HepG2 (cell line): ENCODE results near the gene SMURF2. TPM values are rescaled to one million over a fixed set of nuclear protein-coding genes. Genes with fewer than 3 reads are reported as not detected.
"Not testable (repeated sequence)": the region's sequence is repeated elsewhere in the genome, so short reads cannot be mapped to it uniquely, and the experiment has no call there.

Experiments
- ATAC-seq: fragments of 200-7000 bp; cut with Tn5 transposase; 3 replicates; pipeline ENCODE4 v1.9.1; 2020; ENCODE audit warnings: mild to moderate bottlenecking, moderate library complexity
- BruUV-seq: library from RNA; stranded (reverse); fragments of 400-500 nt; replicated peaks from 2 replicates; lab custom pipeline; 2021; lab: Mats Ljungman, UMichigan
- CTCF ChIA-PET: fragments of 300-600 bp; formaldehyde crosslinking; extraction: SDS; loops from one replicate; lab custom pipeline; 2021; ENCODE audit warnings: low total read pairs, inconsistent platforms, low intra/inter-chr PET ratio; lab: Yijun Ruan, JAX
- POLR2A ChIA-PET: fragments of 350-600 bp; sonication (Branson Sonifier 250); formaldehyde crosslinking; loops from one replicate; lab custom pipeline; 2020; ENCODE audit warnings: antibody characterized with exemption, inconsistent platforms; lab: Yijun Ruan, JAX
- DNase-seq: peaks from one replicate; pipeline ENCODE4 v3.0.0-alpha.2; 2015; ENCODE audit warnings: low spot score
- FAIRE-seq: peaks from 3 replicates; lab custom pipeline; 2011; peaks lifted over from hg19 to GRCh38; lab: Jason Lieb, UNC
- H2AFZ ChIP-seq: one replicate; pipeline ENCODE4 v1.6.1; 2011; ENCODE audit warnings: low read length, inconsistent platforms
- H3K27ac ChIP-seq: fragments of 300-600 bp; 3 replicates; pipeline ENCODE4 v1.8.0; 2011; ENCODE audit warnings: mixed run types, mild to moderate bottlenecking, mixed read lengths, low read length, inconsistent platforms; ENCODE audit not compliant: insufficient read depth; ENCODE audit errors: extremely low read length
- H3K27me3 ChIP-seq, 2 experiments: fragments of 200-600 bp in 1 of 2; 2 replicates in 1 of 2; 3 replicates in 1 of 2; pipeline versions ENCODE4 v1.6.0 to v1.8.0; 2011; ENCODE audit warnings: low read length in 2 of 2, mild to moderate bottlenecking in 2 of 2, moderate library complexity in 2 of 2, inconsistent platforms in 1 of 2; ENCODE audit not compliant: insufficient read depth in 2 of 2, control insufficient read depth in 1 of 2
- H3K36me3 ChIP-seq, 2 experiments: fragments of 200-600 bp in 1 of 2; replicated peaks in 1 of 2; 2 replicates in 1 of 2; 3 replicates in 1 of 2; pipeline versions ENCODE4 v1.5.1 to v1.8.0; 2011; ENCODE audit warnings: low read length in 2 of 2, inconsistent platforms in 1 of 2; ENCODE audit not compliant: insufficient read depth in 2 of 2, control insufficient read depth in 1 of 2
- H3K4me1 ChIP-seq: 2 replicates; pipeline ENCODE4 v1.5.1; 2012; ENCODE audit warnings: low read length, inconsistent platforms; ENCODE audit not compliant: insufficient read depth
- H3K4me2 ChIP-seq: 2 replicates; pipeline ENCODE4 v1.6.0; 2011; ENCODE audit warnings: low read depth, low read length, inconsistent platforms
- H3K4me3 ChIP-seq, 3 experiments: fragments of 200-600 bp in 1 of 3; sonication (generic), shearing (Covaris generic) in 1 of 3; replicated peaks in 1 of 3; 2 replicates each; pipeline ENCODE4 v1.5.1; 2011 to 2016; ENCODE audit warnings: low read length in 3 of 3, inconsistent platforms in 2 of 3, low read depth in 2 of 3, mild to moderate bottlenecking in 2 of 3, control low read depth in 1 of 3, mixed read lengths in 1 of 3; ENCODE audit not compliant: insufficient read depth in 1 of 3
- H3K79me2 ChIP-seq: one replicate; pipeline ENCODE4 v1.6.1; 2011; ENCODE audit warnings: low read length, inconsistent platforms; ENCODE audit not compliant: insufficient read depth
- H3K9ac ChIP-seq: 2 replicates; pipeline ENCODE4 v1.6.0; 2011; ENCODE audit warnings: mild to moderate bottlenecking, low read depth, low read length, inconsistent platforms; ENCODE audit not compliant: insufficient read depth
- H3K9me3 ChIP-seq: 2 replicates; pipeline ENCODE4 v1.5.1; 2012; ENCODE audit warnings: mild to moderate bottlenecking, low read length
- H4K20me1 ChIP-seq: 2 replicates; pipeline ENCODE4 v1.6.0; 2011; ENCODE audit warnings: inconsistent platforms, mild to moderate bottlenecking, low read length, moderate library complexity; ENCODE audit not compliant: insufficient read depth
- ADNP ChIP-seq: sonication (generic); formaldehyde crosslinking; IDR thresholded peaks from 2 replicates; pipeline ENCODE4 v1.4.0; 2020; ENCODE audit warnings: missing genetic modification reagents
- ARID5B ChIP-seq: IDR thresholded peaks from 2 replicates; pipeline ENCODE4 v1.4.0; 2020; ENCODE audit warnings: mild to moderate bottlenecking, missing genetic modification reagents
- FOSL1 ChIP-seq: sonication (generic); formaldehyde crosslinking; IDR thresholded peaks from 2 replicates; pipeline ENCODE4 v1.9.0; 2021; ENCODE audit warnings: missing genetic modification reagents, borderline replicate concordance
- FOSL2 ChIP-seq: sonication (generic); formaldehyde crosslinking; IDR thresholded peaks from 2 replicates; pipeline ENCODE4 v1.4.0; 2020; ENCODE audit warnings: missing genetic modification reagents
- HMG20A ChIP-seq: IDR thresholded peaks from 2 replicates; pipeline ENCODE4 v1.6.1; 2016; ENCODE audit warnings: borderline replicate concordance
- HNF4A ChIP-seq: sonication (generic); formaldehyde crosslinking; IDR thresholded peaks from 2 replicates; pipeline ENCODE4 v1.4.0; 2020; ENCODE audit warnings: missing genetic modification reagents
- HNF4G ChIP-seq, 2 experiments: sonication (generic) in 1 of 2; formaldehyde crosslinking in 1 of 2; IDR thresholded peaks; 2 replicates each; pipeline versions ENCODE4 v1.4.0 to v1.6.1; 2011 to 2020; ENCODE audit warnings: borderline replicate concordance in 2 of 2, low read depth in 2 of 2, mild to moderate bottlenecking in 2 of 2, low read length in 1 of 2, missing genetic modification reagents in 1 of 2, moderate library complexity in 1 of 2
- JUND ChIP-seq: sonication (generic); formaldehyde crosslinking; IDR thresholded peaks from 2 replicates; pipeline ENCODE4 v1.8.0; 2022; ENCODE audit warnings: mild to moderate bottlenecking, missing genetic modification reagents
- NR2F1 ChIP-seq, 2 experiments: fragments of 450-650 bp in 1 of 2; formaldehyde crosslinking in 1 of 2; IDR thresholded peaks; 2 replicates each; pipeline versions ENCODE4 v1.5.0 to v1.6.1; 2016 to 2020; ENCODE audit warnings: mild to moderate bottlenecking in 1 of 2, missing compliant biosample characterization in 1 of 2, missing genetic modification reagents in 1 of 2, moderate library complexity in 1 of 2
- NR2F6 ChIP-seq, 2 experiments: IDR thresholded peaks; 2 replicates each; pipeline ENCODE4 v1.6.1; 2016; ENCODE audit warnings: antibody characterized with exemption in 1 of 2, mild to moderate bottlenecking in 1 of 2
- RARA ChIP-seq: IDR thresholded peaks from 2 replicates; pipeline ENCODE4 v1.6.1; 2016; ENCODE audit warnings: missing genetic modification reagents, missing compliant biosample characterization
- RXRA ChIP-seq: sonication (generic); formaldehyde crosslinking; IDR thresholded peaks from 2 replicates; pipeline ENCODE4 v1.5.1; 2020; ENCODE audit warnings: missing genetic modification reagents
- TEAD3 ChIP-seq: optimal IDR thresholded peaks from 2 replicates; pipeline ENCODE3; 2016; ENCODE audit warnings: borderline replicate concordance
- ZBTB3 ChIP-seq: sonication (generic); formaldehyde crosslinking; IDR thresholded peaks from 2 replicates; pipeline ENCODE4 v1.4.0; 2020; ENCODE audit warnings: low read depth, mild to moderate bottlenecking, moderate library complexity, missing genetic modification reagents, borderline replicate concordance
- ZMYM2 ChIP-seq: sonication (generic); formaldehyde crosslinking; IDR thresholded peaks from 2 replicates; pipeline ENCODE4 v1.8.0; 2022; ENCODE audit warnings: mild to moderate bottlenecking, missing genetic modification reagents
- ZNF121 ChIP-seq: sonication (generic); formaldehyde crosslinking; IDR thresholded peaks from 2 replicates; pipeline ENCODE4 v1.5.0; 2020; ENCODE audit warnings: mild to moderate bottlenecking, missing genetic modification reagents
- ZNF652 ChIP-seq: IDR thresholded peaks from 2 replicates; pipeline ENCODE4 v1.6.1; 2016; ENCODE audit warnings: low read depth, borderline replicate concordance
- WGBS: methylation state at CpG from one replicate; pipeline ENCODE4 v1.1.6; 2017; ENCODE audit warnings: low lambda C conversion rate; 5-methylcytosine and 5-hydroxymethylcytosine counted together
- in situ Hi-C: cut with HindIII; loops from 2 replicates; pipeline ENCODE4 v1.10.0; 2017; ENCODE audit warnings: low pct_unique_long_range_greater_than_20kb; ENCODE audit not compliant: extremely low pct_ligation_motif_present
- intact Hi-C: fragments of 100-400 bp; cut with micrococcal nuclease; formaldehyde crosslinking; loops from one replicate; pipeline ENCODE4 v1.10.0; 2022; ENCODE audit not compliant: unreplicated experiment
- polyA plus RNA-seq, 8 experiments: library from polyadenylated mRNA; depleted of rRNA in 3 of 8; stranded (reverse) in 7 of 8; unstranded in 1 of 8; fragments of >200 nt; fragmentation: Illumina TruSeq in 4 of 8; extraction: Trizol in 4 of 8; gene quantifications; 2 replicates each; pipeline versions ENCODE4 v1.2.1 to v1.2.3, GENCODE V29; 2011 to 2016; ENCODE audit warnings: low read depth in 4 of 8, missing spikeins in 1 of 8, mixed read lengths in 1 of 8; ENCODE audit not compliant: insufficient read depth in 1 of 8
- total RNA-seq, 5 experiments: library from RNA; depleted of rRNA; stranded (reverse); fragments of >200 nt; fragmentation: Illumina TruSeq; extraction: Trizol; gene quantifications; 2 replicates each; pipeline ENCODE4 v1.2.3, GENCODE V29; 2016; ENCODE audit warnings: low read depth in 1 of 5

SMURF2 gene
- total and polyA plus RNA-seq, 2 of the 13 experiments (the other 11 are each of a cell fraction or from before 2014, with no cell fraction given): 14.9 to 24.3 TPM

GRCh38 chr17:64667807-64668721 is 6.0 kb upstream of the SMURF2 start:
- H3K79me2 ChIP-seq; CTCF ChIA-PET; H3K9ac ChIP-seq; in situ Hi-C loops; H3K4me3 ChIP-seq; H3K27me3 ChIP-seq; H2AFZ ChIP-seq; H3K36me3 ChIP-seq; POLR2A ChIA-PET; BruUV-seq; H3K27ac ChIP-seq; H3K9me3 ChIP-seq; FAIRE-seq; H4K20me1 ChIP-seq; TF ChIP-seq HNF4G (CRISPR knock-in tag; IDR thresholded peaks at IDR 0.05; ENCODE audit: borderline replicate concordance, low read depth): not testable (repeated sequence)
- TF ChIP-seq FOSL1 (0 out of 2 replicates have a peak, but pooled peaks have one; percentile 18), TEAD3 (peak; percentile 66), ZNF652 (CRISPR knock-in tag) (peak; percentile 60; the same call in 1 of the 2 replicates), FOSL2 (peak; percentile 75), JUND (CRISPR knock-in tag) (peak; percentile 31; the same call in 1 of the 2 replicates), HMG20A (peak; percentile 32; the same call in 1 of the 2 replicates), ARID5B (CRISPR knock-in tag) (peak; percentile 13; the same call in 1 of the 2 replicates), NR2F1 (CRISPR knock-in tag; IDR thresholded peaks at IDR 0.05) (peak in 1 of 2 experiments; percentile 37; a peak in 1 of 4 replicates), ADNP (CRISPR knock-in tag) (peak; percentile 28; the same call in 1 of the 2 replicates), HNF4A (peak; percentile 44), RARA (CRISPR knock-in tag) (0 out of 2 replicates have a peak, but pooled peaks have one; percentile 21), HNF4G (IDR thresholded peaks at IDR 0.05; ENCODE audit: borderline replicate concordance, low read depth, low read length) (peak; percentile 19; the same call in 1 of the 2 replicates), NR2F6 (IDR thresholded peaks at IDR 0.05) (peak; percentile 45), NR2F6 (CRISPR knock-in tag; IDR thresholded peaks at IDR 0.05) (peak; percentile 74), RXRA (CRISPR knock-in tag) (0 out of 2 replicates have a peak, but pooled peaks have one; percentile 13), ZNF121 (CRISPR knock-in tag) (0 out of 2 replicates have a peak, but pooled peaks have one; percentile 36), ZBTB3 (CRISPR knock-in tag) (peak; percentile 100), ZMYM2 (CRISPR knock-in tag) (peak; percentile 68; the same call in 1 of the 2 replicates)
- WGBS: 20% methylated on average over 14 of the region's 14 CpGs
- intact Hi-C loops: loop anchor here (1.0 kb wide), 1 partner anchor 26 kb away; no protein-coding TSS in a partner anchor
- DNase-seq (peak; percentile 45), ATAC-seq (peak; percentile 37; the same call in 2 of the 3 replicates)
- H3K4me1 ChIP-seq: peaks cover 49% of the 10 kb centered on the region
- H3K4me2 ChIP-seq: peak overlapping the region; percentile 33; the same call in 1 of the 2 replicates
